ENCODE results near the gene CDS1.

CDS1 gene

DNA sequence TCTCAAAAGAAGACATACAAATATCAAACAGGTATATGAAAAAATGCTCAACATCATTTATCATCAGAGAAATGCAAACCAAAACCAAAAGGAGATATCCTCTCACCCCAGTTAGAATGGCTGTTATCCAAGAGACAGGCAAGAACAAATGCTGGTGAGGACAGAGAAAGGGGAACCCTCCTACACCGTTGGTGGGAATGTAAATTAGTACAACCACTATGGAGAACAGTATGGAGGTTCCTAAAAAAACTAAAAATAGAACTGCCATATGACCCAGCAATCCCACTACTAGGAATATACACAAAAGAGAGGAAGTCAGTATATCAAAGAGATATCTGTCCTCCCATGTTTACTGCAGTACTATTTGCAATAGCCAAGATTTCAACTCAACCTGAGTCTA is 83.5 kb downstream of the CDS1 start:
- TF ChIP-seq, protein P1, sequence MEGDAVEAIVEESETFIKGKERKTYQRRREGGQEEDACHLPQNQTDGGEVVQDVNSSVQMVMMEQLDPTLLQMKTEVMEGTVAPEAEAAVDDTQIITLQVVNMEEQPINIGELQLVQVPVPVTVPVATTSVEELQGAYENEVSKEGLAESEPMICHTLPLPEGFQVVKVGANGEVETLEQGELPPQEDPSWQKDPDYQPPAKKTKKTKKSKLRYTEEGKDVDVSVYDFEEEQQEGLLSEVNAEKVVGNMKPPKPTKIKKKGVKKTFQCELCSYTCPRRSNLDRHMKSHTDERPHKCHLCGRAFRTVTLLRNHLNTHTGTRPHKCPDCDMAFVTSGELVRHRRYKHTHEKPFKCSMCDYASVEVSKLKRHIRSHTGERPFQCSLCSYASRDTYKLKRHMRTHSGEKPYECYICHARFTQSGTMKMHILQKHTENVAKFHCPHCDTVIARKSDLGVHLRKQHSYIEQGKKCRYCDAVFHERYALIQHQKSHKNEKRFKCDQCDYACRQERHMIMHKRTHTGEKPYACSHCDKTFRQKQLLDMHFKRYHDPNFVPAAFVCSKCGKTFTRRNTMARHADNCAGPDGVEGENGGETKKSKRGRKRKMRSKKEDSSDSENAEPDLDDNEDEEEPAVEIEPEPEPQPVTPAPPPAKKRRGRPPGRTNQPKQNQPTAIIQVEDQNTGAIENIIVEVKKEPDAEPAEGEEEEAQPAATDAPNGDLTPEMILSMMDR (IDR thresholded peaks at IDR 0.05; ENCODE audit: borderline replicate concordance, insufficient read depth, low read depth, low read length) = no peak
- no peak overlapping the region for H3K4me3 ChIP-seq (ENCODE audit: low read depth, low read length)

DNA sequence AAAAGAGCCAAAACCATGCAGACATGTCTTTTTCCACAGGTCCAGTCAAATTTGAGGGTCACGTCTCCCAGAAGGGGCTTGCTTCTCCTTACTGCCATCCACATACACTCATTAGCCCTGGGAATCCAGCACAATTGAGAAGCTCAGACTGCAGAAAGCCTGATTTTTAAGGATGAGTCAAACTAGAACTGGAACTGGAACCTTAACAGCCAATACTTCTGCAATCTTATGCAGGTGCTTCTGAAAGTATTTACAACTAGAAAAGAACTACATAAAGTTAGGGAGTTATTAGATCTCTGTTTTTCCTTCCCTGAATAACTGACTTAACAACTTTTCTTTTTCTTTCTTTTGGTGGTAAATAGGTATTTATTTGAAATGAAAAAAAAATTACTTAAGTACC is 86.3 kb downstream of the CDS1 start:
- TF ChIP-seq, protein P1 (IDR thresholded peaks at IDR 0.05; ENCODE audit: borderline replicate concordance, insufficient read depth, low read depth, low read length) = no peak
- no peak overlapping the region for H3K4me3 ChIP-seq (ENCODE audit: low read depth, low read length)

DNA sequence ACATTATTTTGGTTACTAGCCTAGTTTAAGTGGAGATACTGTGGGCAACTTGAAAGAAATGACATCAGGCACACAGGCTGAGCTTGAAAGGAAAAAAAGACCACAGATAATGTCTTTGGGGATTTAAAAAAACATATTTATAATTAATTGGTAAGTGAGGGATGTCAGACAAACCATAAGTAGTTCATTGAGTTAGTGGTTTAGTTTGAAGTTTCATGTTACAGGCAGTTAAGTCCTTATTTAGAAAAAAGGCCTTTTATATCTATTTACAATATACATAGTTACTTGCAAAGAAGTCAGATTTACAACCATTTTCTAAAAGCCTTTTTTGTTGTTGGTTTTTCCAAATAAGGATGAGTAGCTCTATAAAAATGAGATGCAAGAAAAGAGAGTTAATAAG is 89.2 kb downstream of the CDS1 start:
- TF ChIP-seq, protein P1 (IDR thresholded peaks at IDR 0.05; ENCODE audit: borderline replicate concordance, insufficient read depth, low read depth, low read length) = no peak
- H3K4me3 ChIP-seq (ENCODE audit: low read depth, low read length) = no peak overlapping the region

DNA sequence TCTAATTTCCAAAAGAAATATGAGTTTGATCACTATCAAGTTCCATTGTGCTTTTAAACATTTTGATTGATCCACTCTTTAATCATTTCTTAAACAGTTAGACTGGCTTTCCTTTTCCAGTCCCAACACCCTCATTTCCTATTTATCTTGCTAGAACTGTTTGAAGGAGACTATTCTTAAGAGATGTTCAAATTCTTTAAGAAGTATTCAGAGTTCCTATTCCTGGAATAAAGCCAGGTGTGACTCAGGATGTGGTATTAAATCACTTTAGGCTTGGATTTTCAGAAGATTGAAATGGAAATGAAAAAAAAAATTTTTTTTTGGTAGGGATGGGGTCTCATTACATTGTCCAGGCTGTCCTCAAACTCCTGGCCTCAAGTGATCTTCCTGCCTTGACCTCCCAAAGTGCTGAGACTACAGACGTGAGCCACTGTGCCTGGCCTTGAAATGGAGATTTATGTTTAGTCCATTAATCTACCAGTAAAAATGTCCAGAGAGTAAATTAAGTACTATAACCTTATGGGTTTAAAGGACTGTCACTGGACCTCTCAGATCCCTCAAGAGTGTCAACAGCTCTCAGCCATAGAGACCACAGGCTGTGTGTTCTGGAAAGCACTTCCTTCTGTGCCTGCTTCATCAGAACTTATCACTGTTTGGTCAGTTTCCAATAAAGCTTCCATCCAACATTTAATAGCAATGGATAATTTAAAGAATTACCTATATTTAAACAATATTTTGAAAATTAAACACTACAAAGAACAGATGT is 90.7 kb downstream of the CDS1 start:
- TF ChIP-seq, protein P1 (IDR thresholded peaks at IDR 0.05; ENCODE audit: borderline replicate concordance, insufficient read depth, low read depth, low read length) = no peak
- no peak overlapping the region for H3K4me3 ChIP-seq (ENCODE audit: low read depth, low read length)

DNA sequence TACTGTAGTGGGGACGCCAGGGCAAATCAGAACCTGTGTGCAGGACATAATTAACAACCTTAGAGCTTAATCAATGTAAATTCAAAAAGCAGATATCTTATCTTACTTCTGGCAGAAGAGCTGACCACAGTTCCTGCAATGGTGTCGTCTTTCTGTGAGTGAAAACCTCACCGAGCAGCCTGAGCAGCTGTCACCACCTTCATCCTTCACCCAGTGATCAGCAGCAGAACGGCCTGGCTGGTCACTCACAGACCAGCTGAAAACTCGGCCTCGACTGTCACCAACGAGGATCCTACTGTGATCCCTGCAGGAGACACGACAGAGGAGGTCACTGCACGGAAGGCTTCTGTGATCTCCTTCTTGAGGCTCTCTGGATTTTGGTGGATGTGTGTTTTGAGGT is 94.2 kb downstream of the CDS1 start:
- TF ChIP-seq, protein P1 (IDR thresholded peaks at IDR 0.05; ENCODE audit: borderline replicate concordance, insufficient read depth, low read depth, low read length) = no peak
- no peak overlapping the region for H3K4me3 ChIP-seq (ENCODE audit: low read depth, low read length)

DNA sequence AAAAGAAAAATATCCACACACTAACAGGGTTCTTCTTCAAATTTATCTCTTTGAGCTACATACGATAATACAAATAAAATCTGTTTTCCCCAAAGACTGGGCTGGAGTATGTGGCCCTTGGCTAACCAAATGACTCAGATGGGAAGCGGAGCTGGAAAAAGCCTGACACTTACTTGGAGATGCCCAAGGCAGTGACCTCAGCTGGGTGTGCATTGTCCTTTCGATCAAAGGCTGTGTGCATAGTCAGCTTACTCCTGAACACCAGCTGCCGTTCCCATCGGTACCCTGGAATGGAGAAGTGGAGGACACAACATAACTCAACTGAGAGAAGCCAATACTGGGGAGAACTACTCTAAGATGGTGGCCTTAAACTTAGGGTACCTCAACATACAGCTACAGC is 95.1 kb downstream of the CDS1 start:
- TF ChIP-seq, protein P1 (IDR thresholded peaks at IDR 0.05; ENCODE audit: borderline replicate concordance, insufficient read depth, low read depth, low read length) = no peak

More for the DNA sequence above, 95.1 kb downstream of the CDS1 start:
- no peak overlapping the region for H3K4me3 ChIP-seq (ENCODE audit: low read depth, low read length)
